Mesenchymal stem cell (in vitro differentiated cells and primary cell): ENCODE results near the gene TMEM147.

Experiments used
- DNase-seq: peaks from one replicate; pipeline ENCODE4 v3.0.0-alpha.2; 2013
- H2AFZ ChIP-seq: one replicate; pipeline ENCODE4 v1.6.1; 2013; ENCODE audit warnings: low read depth, mild to moderate bottlenecking, control low read depth, inconsistent platforms, low read length, moderate library complexity
- H2AK5ac ChIP-seq: 2 replicates; pipeline ENCODE4 v1.6.1; 2013; ENCODE audit warnings: low read length, moderate library complexity, mild to moderate bottlenecking, inconsistent platforms; ENCODE audit not compliant: severe bottlenecking
- H2BK120ac ChIP-seq: one replicate; pipeline ENCODE4 v1.6.1; 2013; ENCODE audit warnings: low read depth, mild to moderate bottlenecking, inconsistent platforms, low read length, moderate library complexity
- H2BK12ac ChIP-seq, 2 experiments: one replicate each; pipeline ENCODE4 v1.6.1; 2013; ENCODE audit warnings: inconsistent platforms in 2 of 2, low read length in 2 of 2, mild to moderate bottlenecking in 2 of 2, moderate library complexity in 2 of 2, control low read depth in 1 of 2
- H2BK15ac ChIP-seq: one replicate; pipeline ENCODE4 v1.6.1; 2013; ENCODE audit warnings: mild to moderate bottlenecking, low read depth, inconsistent platforms; ENCODE audit not compliant: poor library complexity, severe bottlenecking
- H2BK5ac ChIP-seq: 2 replicates; pipeline ENCODE4 v1.6.1; 2013; ENCODE audit warnings: low read depth, mild to moderate bottlenecking, low read length, control low read depth, inconsistent platforms; ENCODE audit not compliant: poor library complexity, severe bottlenecking
- H3K14ac ChIP-seq, 2 experiments: one replicate each; pipeline ENCODE4 v1.6.1; 2013; ENCODE audit warnings: inconsistent platforms in 2 of 2, low read length in 2 of 2, control low read depth in 1 of 2, mild to moderate bottlenecking in 1 of 2, moderate library complexity in 1 of 2
- H3K18ac ChIP-seq, 2 experiments: one replicate each; pipeline ENCODE4 v1.6.1; 2013; ENCODE audit warnings: inconsistent platforms in 2 of 2, low read length in 2 of 2, control low read depth in 1 of 2, low read depth in 1 of 2, mild to moderate bottlenecking in 1 of 2
- H3K23ac ChIP-seq, 2 experiments: one replicate each; pipeline ENCODE4 v1.6.1; 2013; ENCODE audit warnings: inconsistent platforms in 2 of 2, low read length in 2 of 2, mild to moderate bottlenecking in 2 of 2, moderate library complexity in 2 of 2, control low read depth in 1 of 2
- H3K27ac ChIP-seq: 2 replicates; pipeline ENCODE4 v1.5.1; 2013; ENCODE audit warnings: mild to moderate bottlenecking, moderate library complexity, low read length, control low read depth, inconsistent platforms; ENCODE audit not compliant: poor library complexity, severe bottlenecking
- H3K27me3 ChIP-seq, 2 experiments: 2 replicates each; pipeline versions ENCODE4 v1.6.1 to v1.7.0; 2013; ENCODE audit warnings: low read length in 2 of 2, mild to moderate bottlenecking in 2 of 2, moderate library complexity in 2 of 2, control low read depth in 1 of 2, inconsistent platforms in 1 of 2; ENCODE audit not compliant: control insufficient read depth in 1 of 2, insufficient read depth in 1 of 2
- H3K36me3 ChIP-seq, 2 experiments: 2 replicates each; pipeline versions ENCODE4 v1.6.1 to v1.7.0; 2013; ENCODE audit warnings: low read length in 2 of 2, control low read depth in 1 of 2, inconsistent platforms in 1 of 2, low read depth in 1 of 2, mild to moderate bottlenecking in 1 of 2; ENCODE audit not compliant: insufficient read depth in 2 of 2, control insufficient read depth in 1 of 2
- H3K4ac ChIP-seq, 2 experiments: one replicate each; pipeline ENCODE4 v1.6.1; 2013; ENCODE audit warnings: inconsistent platforms in 2 of 2, low read length in 2 of 2, mild to moderate bottlenecking in 2 of 2, moderate library complexity in 2 of 2, control low read depth in 1 of 2, low read depth in 1 of 2
- H3K4me1 ChIP-seq: 2 replicates; pipeline ENCODE4 v1.6.1; 2013; ENCODE audit warnings: low read depth, low read length, control low read depth; ENCODE audit not compliant: control insufficient read depth, insufficient read depth
- H3K4me2 ChIP-seq: 2 replicates; pipeline ENCODE4 v1.6.1; 2013; ENCODE audit warnings: low read length, mild to moderate bottlenecking, inconsistent platforms; ENCODE audit not compliant: poor library complexity, severe bottlenecking
- H3K4me3 ChIP-seq, 2 experiments: 2 replicates each; pipeline versions ENCODE4 v1.5.1 to v1.7.0; 2013; ENCODE audit warnings: low read length in 2 of 2, mild to moderate bottlenecking in 2 of 2, control low read depth in 1 of 2, low read depth in 1 of 2; ENCODE audit not compliant: insufficient read depth in 1 of 2
- H3K79me1 ChIP-seq: replicated peaks from 2 replicates; pipeline ENCODE4 v1.6.1; 2013; ENCODE audit warnings: mild to moderate bottlenecking, control low read depth, low read length, inconsistent platforms; ENCODE audit not compliant: poor library complexity, severe bottlenecking
- H3K9ac ChIP-seq: 2 replicates; pipeline ENCODE4 v1.7.0; 2013; ENCODE audit warnings: mild to moderate bottlenecking, low read length, moderate library complexity
- H3K9me3 ChIP-seq: 2 replicates; pipeline ENCODE4 v1.7.0; 2013; ENCODE audit warnings: mild to moderate bottlenecking, low read length; ENCODE audit not compliant: control insufficient read depth
- H4K8ac ChIP-seq: one replicate; pipeline ENCODE4 v1.6.1; 2013; ENCODE audit warnings: inconsistent platforms, mild to moderate bottlenecking, low read length, moderate library complexity
- H4K91ac ChIP-seq: one replicate; pipeline ENCODE4 v1.6.1; 2013; ENCODE audit warnings: mild to moderate bottlenecking, low read length, inconsistent platforms
- WGBS: methylation state at CpG from one replicate; pipeline ENCODE4 v1.1.7; 2013; ENCODE audit warnings: mixed read lengths; 5-methylcytosine and 5-hydroxymethylcytosine counted together

Gene TMEM147

GRCh38 chr19:35556846-35557538 lies 11.6 kb downstream of the TMEM147 start:
- H2AK5ac ChIP-seq, result no peak overlapping the region
- no peaks in the 10 kb centered on the region for H3K36me3 ChIP-seq
- no peaks in the 10 kb centered on the region for H3K9me3 ChIP-seq
- H2BK12ac ChIP-seq, result no peak overlapping the region
- no peak overlapping the region for H2BK120ac ChIP-seq
- H3K14ac ChIP-seq, result no peak overlapping the region
- H3K4me2 ChIP-seq, result peak overlapping the region; percentile 45
- H3K27ac ChIP-seq, result no peak overlapping the region
- H4K8ac ChIP-seq, result no peak overlapping the region
- no peak overlapping the region for H3K9ac ChIP-seq
- no peaks in the 10 kb centered on the region for H3K79me1 ChIP-seq
- H3K4ac ChIP-seq, result no peak overlapping the region
- peak overlapping the region in 1 of 2 experiments; percentile 1 for H3K18ac ChIP-seq
- H2BK15ac ChIP-seq, result no peak overlapping the region
- H3K27me3 ChIP-seq, result peaks cover 27 to 85% of the 10 kb centered on the region in 2 experiments
- no peak overlapping the region for H4K91ac ChIP-seq
- no peak overlapping the region for H2BK5ac ChIP-seq
- WGBS, result 86% methylated on average over 16 of the region's 16 CpGs
- no peak for DNase-seq
- peaks cover 14% of the 10 kb centered on the region for H3K4me1 ChIP-seq
- H2AFZ ChIP-seq, result no peak overlapping the region
- no peak overlapping the region for H3K4me3 ChIP-seq
- no peak overlapping the region for H3K23ac ChIP-seq

GRCh38 chr19:35557539-35558399 lies 12.3 kb downstream of the TMEM147 start:
- Histone ChIP-seq H2AK5ac (no peak overlapping the region), H3K4me2 (peak overlapping the region; percentile 56), H3K23ac (no peak overlapping the region), H3K9ac (no peak overlapping the region), H3K4ac (no peak overlapping the region), H3K14ac (peak overlapping the region in 1 of 2 experiments; percentile 38), H3K79me1 (no peaks in the 10 kb centered on the region), H4K8ac (no peak overlapping the region), H3K9me3 (no peaks in the 10 kb centered on the region), H4K91ac (no peak overlapping the region), H3K36me3 (no peaks in the 10 kb centered on the region), H2BK120ac (no peak overlapping the region), H3K4me1 (peaks cover 14% of the 10 kb centered on the region), H2BK5ac (no peak overlapping the region), H2BK12ac (no peak overlapping the region), H3K4me3 (peak overlapping the region; percentile 24 to 61), H2BK15ac (no peak overlapping the region), H3K18ac (peak overlapping the region in 1 of 2 experiments; percentile 1), H2AFZ (peak overlapping the region; percentile 73), H3K27ac (no peak overlapping the region), H3K27me3 (peaks cover 31 to 88% of the 10 kb centered on the region in 2 experiments)
- 4% methylated on average over 58 of the region's 60 CpGs for WGBS
- DNase-seq, result peak; percentile 67

- Histone ChIP-seq H3K4me3 (peak overlapping the region in 1 of 2 experiments; percentile 61), H3K4me2 (no peak overlapping the region), H3K27ac (no peak overlapping the region), H2BK120ac (no peak overlapping the region), H3K36me3 (no peaks in the 10 kb centered on the region), H2AK5ac (no peak overlapping the region), H2BK15ac (no peak overlapping the region), H4K91ac (no peak overlapping the region), H3K9ac (no peak overlapping the region), H3K27me3 (peaks cover 31 to 90% of the 10 kb centered on the region in 2 experiments), H3K79me1 (no peaks in the 10 kb centered on the region), H3K4ac (no peak overlapping the region), H2BK12ac (no peak overlapping the region), H3K4me1 (peaks cover 14% of the 10 kb centered on the region), H2BK5ac (no peak overlapping the region), H3K14ac (no peak overlapping the region), H3K9me3 (no peaks in the 10 kb centered on the region), H2AFZ (no peak overlapping the region), H3K23ac (no peak overlapping the region), H3K18ac (no peak overlapping the region), H4K8ac (no peak overlapping the region)
- no peak for DNase-seq
- 33% methylated on average over 53 of the region's 53 CpGs for WGBS
Measured at GRCh38 chr19:35558400-35559280, 13.2 kb downstream of the TMEM147 start.
